ENCODE measurements around the gene GALNT6. TPM values are rescaled to one million over a fixed set of nuclear protein-coding genes. Genes with fewer than 3 reads are reported as not detected.

Gene GALNT6
- total RNA-seq, 1 experiment from 2014 or later = 73.0 TPM

- intact Hi-C loops (cut with micrococcal nuclease; ENCODE audit: unreplicated experiment) = loop anchor here (2.0 kb wide), 1 partner anchor 17 kb away; no protein-coding TSS in a partner anchor
- peak overlapping the region; percentile 6; the same call in 1 of the 2 replicates for H3K4me3 ChIP-seq
Observed at GRCh38 chr12:51371295-51371953, 19.8 kb downstream of the GALNT6 start.

GRCh38 chr12:51370667-51371066 lies 20.5 kb downstream of the GALNT6 start:
- no peak overlapping the region for H2AFZ ChIP-seq
- H3K79me2 ChIP-seq (ENCODE audit: low read depth) = peaks cover 18% of the 10 kb centered on the region; the same call in 1 of the 2 replicates
- no peaks in the 10 kb centered on the region for H4K20me1 ChIP-seq (ENCODE audit: insufficient read depth)
- POLR2A ChIA-PET (ENCODE audit: unreplicated experiment) = interaction anchor here (0.8 kb wide), 1 partner anchor 13 kb away, joined by 5 read pairs; no protein-coding TSS in a partner anchor
- no peaks in the 10 kb centered on the region for H3K27me3 ChIP-seq (ENCODE audit: insufficient read depth, low read depth)
- peak overlapping the region; percentile 29 for H3K4me2 ChIP-seq
- TF ChIP-seq CTCF (conservative IDR thresholded peaks at IDR 0.05) = no peak
- no peaks in the 10 kb centered on the region for H3K9me2 ChIP-seq (ENCODE audit: insufficient read depth)
- peaks cover 32% of the 10 kb centered on the region for H3F3A ChIP-seq (ENCODE audit: insufficient read depth, low read depth)
- no peak for DNase-seq
- intact Hi-C loops (cut with micrococcal nuclease; ENCODE audit: unreplicated experiment) = loop anchor here (2.0 kb wide), 1 partner anchor 18 kb away; no protein-coding TSS in a partner anchor
- no peak overlapping the region for H3K4me3 ChIP-seq
- no peaks in the 10 kb centered on the region for H3K9me3 ChIP-seq (ENCODE audit: insufficient read depth, low read depth)
- CTCF ChIA-PET = interaction anchor here (0.6 to 1.2 kb wide), 4 partner anchors 15 to 752 kb away, joined by 3 to 8 read pairs (median 4); no protein-coding TSS in a partner anchor
- peaks cover 43% of the 10 kb centered on the region for H3K36me3 ChIP-seq (ENCODE audit: low read depth)
- BruUV-seq (replicated peaks) = no TSS peak
- H3K27ac ChIP-seq = peak overlapping the region; percentile 55
- H3K4me1 ChIP-seq (replicated peaks; ENCODE audit: insufficient read depth) = peaks cover 35% of the 10 kb centered on the region

More at GRCh38 chr12:51371295-51371953, 19.8 kb downstream of the GALNT6 start:
- Histone ChIP-seq H3K79me2 (ENCODE audit: low read depth) (peaks cover 18% of the 10 kb centered on the region; the same call in 1 of the 2 replicates), H2AFZ (no peak overlapping the region; the same call in 1 of the 2 replicates), H4K20me1 (ENCODE audit: insufficient read depth) (no peaks in the 10 kb centered on the region), H3K9me2 (ENCODE audit: insufficient read depth) (no peaks in the 10 kb centered on the region), H3K27me3 (ENCODE audit: insufficient read depth, low read depth) (no peaks in the 10 kb centered on the region), H3K9me3 (ENCODE audit: insufficient read depth, low read depth) (no peaks in the 10 kb centered on the region), H3K27ac (peak overlapping the region; percentile 84), H3K36me3 (ENCODE audit: low read depth) (peaks cover 43% of the 10 kb centered on the region), H3F3A (ENCODE audit: insufficient read depth, low read depth) (peaks cover 32% of the 10 kb centered on the region), H3K4me1 (replicated peaks; ENCODE audit: insufficient read depth) (peaks cover 35% of the 10 kb centered on the region), H3K4me2 (peak overlapping the region; percentile 72)
- POLR2A ChIA-PET (ENCODE audit: unreplicated experiment) = interaction anchor here (0.5 to 1.2 kb wide), 11 partner anchors 12 to 622 kb away, joined by 3 to 10 read pairs (median 5); partner anchors contain the start of gene GALNT6
- TF ChIP-seq CTCF (conservative IDR thresholded peaks at IDR 0.05) (no peak), EZH2 (IDR thresholded peaks at IDR 0.05; ENCODE audit: low read depth) (no peak)
- no TSS peak for BruUV-seq (replicated peaks)
- DNase-seq = peak; percentile 94 to 98
- CTCF ChIA-PET = interaction anchor here (0.5 to 1.5 kb wide), 17 partner anchors 15 to 1576 kb away, joined by 3 to 8 read pairs (median 4); no protein-coding TSS in a partner anchor

GRCh38 chr12:51369581-51369980 lies 21.6 kb downstream of the GALNT6 start:
- peaks cover 32% of the 10 kb centered on the region for H3F3A ChIP-seq (ENCODE audit: insufficient read depth, low read depth)
- no peak overlapping the region for H3K27ac ChIP-seq
- H3K27me3 ChIP-seq (ENCODE audit: insufficient read depth, low read depth) = no peaks in the 10 kb centered on the region
- POLR2A ChIA-PET (ENCODE audit: unreplicated experiment) = no interaction called here
- no peak overlapping the region for H3K4me2 ChIP-seq
- H3K36me3 ChIP-seq (ENCODE audit: low read depth) = peaks cover 36% of the 10 kb centered on the region
- CTCF ChIA-PET = no interaction called here
- no peaks in the 10 kb centered on the region for H4K20me1 ChIP-seq (ENCODE audit: insufficient read depth)
- no peaks in the 10 kb centered on the region for H3K9me3 ChIP-seq (ENCODE audit: insufficient read depth, low read depth)
- no peak overlapping the region for H2AFZ ChIP-seq
- intact Hi-C loops (cut with micrococcal nuclease; ENCODE audit: unreplicated experiment) = no loop called here
- TF ChIP-seq CTCF (conservative IDR thresholded peaks at IDR 0.05) = no peak
- TF ChIP-seq EZH2 (IDR thresholded peaks at IDR 0.05; ENCODE audit: low read depth) = no peak
- no TSS peak for BruUV-seq (replicated peaks)
- peaks cover 18% of the 10 kb centered on the region; the same call in 1 of the 2 replicates for H3K79me2 ChIP-seq (ENCODE audit: low read depth)
- H3K4me1 ChIP-seq (replicated peaks; ENCODE audit: insufficient read depth) = peaks cover 35% of the 10 kb centered on the region
- DNase-seq = no peak
- H3K9me2 ChIP-seq (ENCODE audit: insufficient read depth) = no peaks in the 10 kb centered on the region
- H3K4me3 ChIP-seq = no peak overlapping the region

Measured in PC-9 (cell line).